ENCODE measurements around the gene PLPPR4. TPM values are rescaled to one million over a fixed set of nuclear protein-coding genes. Genes with fewer than 3 reads are reported as not detected.

The PLPPR4 gene
- total RNA-seq, 1 experiment from 2014 or later: 0.42 TPM

DNA sequence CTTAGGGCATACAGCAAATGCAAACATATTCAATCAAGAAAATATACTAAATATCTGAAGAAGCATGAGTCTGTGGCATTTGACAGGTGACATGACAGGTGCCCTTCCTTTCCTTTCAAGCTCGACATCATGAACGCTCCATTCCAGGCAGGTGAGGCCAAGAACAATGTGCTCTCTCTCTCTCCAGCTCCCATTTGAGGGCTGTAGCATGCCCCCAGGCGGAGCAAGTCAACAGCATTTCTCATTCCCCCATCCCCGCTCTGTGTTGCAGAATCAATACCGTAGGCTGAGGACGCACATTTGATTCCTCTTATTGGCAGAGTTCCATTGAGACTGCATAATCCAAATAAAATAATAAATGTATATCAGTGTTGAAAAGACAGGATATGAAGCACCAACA lies 24.6 kb upstream of the PLPPR4 start:
- no peaks in the 10 kb centered on the region for H3K27me3 ChIP-seq (ENCODE audit: insufficient read depth, low read length)
- no TSS peak for BruUV-seq (replicated peaks)
- H3K9ac ChIP-seq (ENCODE audit: low read length): no peak overlapping the region
- ChIA-PET RAD21 (ENCODE audit: low non-redundant PET in 1 of 2, low total read pairs in 2 of 2, uncharacterized antibody in 2 of 2, unreplicated experiment in 2 of 2) (no interaction called here), CTCF (no interaction called here), POLR2A (no interaction called here)
- no peaks in the 10 kb centered on the region for H3K4me1 ChIP-seq (ENCODE audit: control insufficient read depth in 1 of 2, insufficient read depth in 2 of 2, low read length in 2 of 2)
- no peaks in the 10 kb centered on the region for H3K79me2 ChIP-seq (ENCODE audit: insufficient read depth, low read length)
- intact Hi-C loops (cut with micrococcal nuclease): no loop called here
- H4K20me1 ChIP-seq (ENCODE audit: insufficient read depth): no peaks in the 10 kb centered on the region
- no peak overlapping the region for H2AFZ ChIP-seq (ENCODE audit: low read depth, low read length, poor library complexity, severe bottlenecking)
- H3K36me3 ChIP-seq (ENCODE audit: control insufficient read depth in 1 of 2, insufficient read depth in 2 of 2, low read length in 2 of 2): no peaks in the 10 kb centered on the region
- ATAC-seq: no peak
- no peak for DNase-seq (ENCODE audit: low read depth, low spot score)
- TF ChIP-seq EGR1 (IDR thresholded peaks at IDR 0.05; ENCODE audit: low read depth) (no peak), CEBPB (IDR thresholded peaks at IDR 0.05; ENCODE audit: low read depth) (no peak), REST (IDR thresholded peaks at IDR 0.05; ENCODE audit: low read depth) (no peak), FOSL1 (IDR thresholded peaks at IDR 0.05; ENCODE audit: low read depth) (no peak), ZFX (IDR thresholded peaks at IDR 0.05) (no peak), ZNF274 (IDR thresholded peaks at IDR 0.05; ENCODE audit: low read depth, low read length) (no peak), CTCF (IDR thresholded peaks at IDR 0.05 in 2 of 3, conservative IDR thresholded peaks at IDR 0.05 in 1 of 3; ENCODE audit: borderline replicate concordance in 1 of 3, insufficient read depth in 1 of 3, low read depth in 2 of 3, low read length in 2 of 3) (no peak), YY1 (IDR thresholded peaks at IDR 0.05; ENCODE audit: extremely low read depth, insufficient replicate concordance, low read depth, low read length) (no peak), POLR2AphosphoS5 (IDR thresholded peaks at IDR 0.05; ENCODE audit: low read depth, low read length) (no peak), SRF (IDR thresholded peaks at IDR 0.05; ENCODE audit: low read depth) (no peak), EZH2phosphoT487 (IDR thresholded peaks at IDR 0.05; ENCODE audit: borderline replicate concordance) (no peak), SIN3A (IDR thresholded peaks at IDR 0.05; ENCODE audit: low read depth) (no peak)
- no peaks in the 10 kb centered on the region for H3K9me3 ChIP-seq (ENCODE audit: control insufficient read depth in 1 of 2, insufficient read depth in 1 of 2, low read depth in 1 of 2, low read length in 2 of 2)
- H3K27ac ChIP-seq (ENCODE audit: low read depth, low read length): no peak overlapping the region
- no peak overlapping the region for H3K4me3 ChIP-seq (replicated peaks in 1 of 2; ENCODE audit: low read depth in 1 of 2, low read length in 2 of 2)
- H3K4me2 ChIP-seq (ENCODE audit: low read length): no peak overlapping the region
- no peaks in the 10 kb centered on the region for H3K9me2 ChIP-seq (ENCODE audit: insufficient read depth)

All from HCT116 (cell line).